ENCODE measurements around the gene TBCD.

- no peak for TF ChIP-seq EZH2 (IDR thresholded peaks at IDR 0.05; ENCODE audit: borderline replicate concordance, insufficient read depth, low read length, poor library complexity, severe bottlenecking)
- no peak for TF ChIP-seq CTCF (IDR thresholded peaks at IDR 0.05; ENCODE audit: poor library complexity, severe bottlenecking)
- TF ChIP-seq EP300 (conservative IDR thresholded peaks at IDR 0.05; ENCODE audit: poor library complexity, severe bottlenecking), result no peak
- TF ChIP-seq POLR2AphosphoS5 (IDR thresholded peaks at IDR 0.05), result no peak
- no peak for TF ChIP-seq TAF1 (IDR thresholded peaks at IDR 0.05; ENCODE audit: low read depth)
- TF ChIP-seq REST (IDR thresholded peaks at IDR 0.05; ENCODE audit: borderline replicate concordance), result no peak
Measured at GRCh38 chr17:82826211-82826610, 74.3 kb downstream of the TBCD start.

All from neural cell (in vitro differentiated cells).